ENCODE results near the gene SPTBN4. TPM values are rescaled to one million over a fixed set of nuclear protein-coding genes. Genes with fewer than 3 reads are reported as not detected.

Gene SPTBN4
- total and polyA plus RNA-seq, 10 of the 15 experiments (the other 5 are each of a cell fraction or from before 2014, with no cell fraction given) = 0.04 to 1.1 (median 0.34) TPM; not detected in 1

- DNase-seq (ENCODE audit: low read depth, low spot score) = no peak
- no peaks in the 10 kb centered on the region for H3K27me3 ChIP-seq (replicated peaks in 1 of 2; ENCODE audit: control insufficient read depth in 2 of 2, insufficient read depth in 2 of 2, low read length in 1 of 2)
- RAD21 ChIA-PET (ENCODE audit: unreplicated experiment) = no interaction called here
- SMC1A ChIA-PET (ENCODE audit: uncharacterized antibody, unreplicated experiment) = no interaction called here
- CTCF ChIA-PET = interaction anchor here (0.6 kb wide), 1 partner anchor 216 kb away, joined by 3 read pairs; no protein-coding TSS in a partner anchor
- no peak for FAIRE-seq
- intact Hi-C loops (cut with micrococcal nuclease; ENCODE audit: unreplicated experiment) = no loop called here
- no peak overlapping the region for H3K9ac ChIP-seq (ENCODE audit: control insufficient read depth, insufficient read depth, low read length)
- no TSS peak for BruUV-seq (replicated peaks)
- no peaks in the 10 kb centered on the region for H4K20me1 ChIP-seq (ENCODE audit: control insufficient read depth, insufficient read depth)
- H3K27ac ChIP-seq (ENCODE audit: control insufficient read depth, insufficient read depth) = no peak overlapping the region
- POLR2A ChIA-PET = no interaction called here
- H3K4me3 ChIP-seq = no peak overlapping the region
- H3K36me3 ChIP-seq (ENCODE audit: control insufficient read depth in 2 of 2, insufficient read depth in 2 of 2, low read length in 1 of 2) = peaks cover 0 to 7% of the 10 kb centered on the region in 2 experiments; a peak in 3 of 4 replicates
- no peak for ATAC-seq
- peaks cover 9% of the 10 kb centered on the region for H3K4me1 ChIP-seq (ENCODE audit: control insufficient read depth, insufficient read depth, low read length)
- in situ Hi-C loops (cut with MboI) = no loop called here
- no peaks in the 10 kb centered on the region for H3K9me3 ChIP-seq (replicated peaks; ENCODE audit: control insufficient read depth, insufficient read depth, low read length)
- WGBS (ENCODE audit: insufficient coverage, insufficient replicate concordance, low lambda C conversion rate, missing lambda C conversion rate) = 95% methylated on average over 19 of the region's 19 CpGs
- no peak overlapping the region for H2AFZ ChIP-seq (ENCODE audit: control insufficient read depth, low read depth, low read length)
- H3K79me2 ChIP-seq (ENCODE audit: control insufficient read depth, insufficient read depth, low read length) = no peaks in the 10 kb centered on the region
- no peak overlapping the region for H3K4me2 ChIP-seq (ENCODE audit: control insufficient read depth, insufficient read depth)
- TF ChIP-seq MTA2 (IDR thresholded peaks at IDR 0.05; ENCODE audit: low read depth) (no peak), SMC3 (IDR thresholded peaks at IDR 0.05; ENCODE audit: borderline replicate concordance, low read length) (no peak), IKZF2 (IDR thresholded peaks at IDR 0.05) (no peak), CTCF (IDR thresholded peaks at IDR 0.05 in 2 of 3, conservative IDR thresholded peaks at IDR 0.05 in 1 of 3; ENCODE audit: control insufficient read depth in 2 of 3, extremely low read depth in 1 of 3, insufficient read depth in 1 of 3, low read depth in 3 of 3, low read length in 3 of 3) (no peak), SPI1 (IDR thresholded peaks at IDR 0.05; ENCODE audit: borderline replicate concordance, insufficient read depth, low read depth, low read length) (no peak), SUZ12 (IDR thresholded peaks at IDR 0.05; ENCODE audit: unreplicated experiment) (no peak), SP1 (IDR thresholded peaks at IDR 0.05; ENCODE audit: low read depth, low read length) (no peak), PML (IDR thresholded peaks at IDR 0.05; ENCODE audit: low read length) (no peak), RAD21 (IDR thresholded peaks at IDR 0.05; ENCODE audit: insufficient read depth, low read depth, low read length) (no peak), IRF5 (IDR thresholded peaks at IDR 0.05; ENCODE audit: borderline replicate concordance) (no peak), RELA (IDR thresholded peaks at IDR 0.05; ENCODE audit: borderline replicate concordance, partially characterized antibody) (no peak), GABPA (IDR thresholded peaks at IDR 0.05; ENCODE audit: low read depth) (no peak), ZBTB11 (CRISPR knock-in tag; IDR thresholded peaks at IDR 0.05) (no peak), CBX5 (IDR thresholded peaks at IDR 0.05; ENCODE audit: low read depth) (no peak)
Measured at GRCh38 chr19:40588110-40588854, 121.5 kb downstream of the SPTBN4 start.
